Urothelium cell line (cell line): Measurements from ENCODE around the gene SCNM1.

Experiments used
- DNase-seq: peaks from one replicate; pipeline ENCODE4 v3.0.0; 2011; ENCODE audit warnings: low spot score, mixed read lengths
- FAIRE-seq: peaks from 2 replicates; lab custom pipeline; 2011; peaks lifted over from hg19 to GRCh38; lab: Jason Lieb, UNC

SCNM1 gene, protein sequence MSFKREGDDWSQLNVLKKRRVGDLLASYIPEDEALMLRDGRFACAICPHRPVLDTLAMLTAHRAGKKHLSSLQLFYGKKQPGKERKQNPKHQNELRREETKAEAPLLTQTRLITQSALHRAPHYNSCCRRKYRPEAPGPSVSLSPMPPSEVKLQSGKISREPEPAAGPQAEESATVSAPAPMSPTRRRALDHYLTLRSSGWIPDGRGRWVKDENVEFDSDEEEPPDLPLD

DNA sequence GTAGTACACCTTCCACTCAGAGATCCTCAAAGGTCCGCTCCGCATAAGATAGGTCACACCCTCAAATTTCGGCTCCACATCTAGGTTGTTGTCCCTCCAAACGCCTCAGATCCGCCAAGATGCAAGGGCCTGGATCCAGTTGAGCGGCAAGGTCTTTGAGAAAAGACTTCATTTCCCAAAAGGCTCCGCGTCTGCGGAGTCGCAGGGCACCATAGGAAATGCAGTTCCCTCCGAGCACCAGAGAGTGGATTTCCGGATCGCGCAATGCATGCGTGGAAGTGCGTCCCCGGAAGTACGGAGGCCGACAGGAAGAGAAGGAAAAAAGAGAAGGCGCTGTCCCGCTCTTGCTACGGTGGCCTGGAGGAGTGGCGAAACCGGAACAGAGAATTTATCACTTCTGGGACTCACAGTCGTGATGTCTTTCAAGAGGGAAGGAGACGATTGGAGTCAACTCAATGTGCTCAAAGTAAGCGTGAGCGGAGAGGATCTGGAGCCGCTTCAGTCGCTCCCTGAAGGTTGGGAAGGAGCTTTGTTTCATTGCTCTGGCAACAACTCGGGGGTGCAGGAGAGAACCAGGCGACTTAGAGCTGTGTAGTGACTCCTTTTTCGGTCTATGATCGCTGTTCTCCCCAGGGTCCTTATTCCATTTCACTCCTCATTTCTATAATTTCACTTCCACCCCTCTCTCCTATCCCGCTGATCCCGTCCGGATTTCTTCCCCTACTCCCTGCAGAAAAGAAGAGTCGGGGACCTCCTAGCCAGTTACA lies at the start of gene SCNM1, which contains the start of gene LYSMD1:
TSS of gene SCNM1 (plus strand) at position 407 of the 767 bp plus-strand sequence. CDS start at position 416, 9 bp downstream.
TSS of gene LYSMD1 (minus strand) at position 165 of the 767 bp plus-strand sequence. CDS start 644 bp downstream, outside the sequence.
- no peak for FAIRE-seq

DNA sequence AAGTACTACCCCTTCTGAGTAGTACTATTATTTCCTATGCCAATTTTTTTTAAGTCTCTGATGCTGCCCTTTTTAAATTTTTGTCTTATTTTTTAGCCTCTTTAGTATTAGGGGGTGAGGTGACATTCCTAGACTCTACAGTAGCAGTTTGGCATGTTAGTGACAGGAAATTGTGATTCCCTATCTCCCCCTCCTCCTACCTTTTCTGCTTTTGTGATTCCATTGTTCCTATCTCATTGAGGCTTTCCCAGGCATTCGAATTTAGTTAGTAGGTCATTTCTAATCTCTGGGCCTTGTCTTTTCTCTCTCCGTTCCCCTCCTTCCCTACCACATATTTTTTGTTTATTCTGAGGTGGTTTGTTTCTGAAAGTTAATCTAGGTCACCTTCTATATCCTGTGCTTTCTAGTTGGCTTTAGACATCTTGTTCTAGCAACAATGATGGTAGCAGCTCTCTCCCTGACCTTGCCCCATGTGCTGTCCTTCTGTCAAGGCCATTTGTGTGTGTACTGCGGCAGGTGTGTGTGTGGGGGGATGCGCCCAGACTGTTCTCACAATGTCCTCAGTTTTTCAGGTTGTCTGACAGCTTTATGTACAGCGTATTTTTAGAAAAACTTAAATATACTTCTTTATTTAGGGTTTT lies 41.1 kb upstream of the SCNM1 start:
- no peak for FAIRE-seq
- DNase-seq: no peak

More for the DNA sequence above, at the start of gene SCNM1, which contains the start of gene LYSMD1:
- DNase-seq: peak; percentile 95

DNA sequence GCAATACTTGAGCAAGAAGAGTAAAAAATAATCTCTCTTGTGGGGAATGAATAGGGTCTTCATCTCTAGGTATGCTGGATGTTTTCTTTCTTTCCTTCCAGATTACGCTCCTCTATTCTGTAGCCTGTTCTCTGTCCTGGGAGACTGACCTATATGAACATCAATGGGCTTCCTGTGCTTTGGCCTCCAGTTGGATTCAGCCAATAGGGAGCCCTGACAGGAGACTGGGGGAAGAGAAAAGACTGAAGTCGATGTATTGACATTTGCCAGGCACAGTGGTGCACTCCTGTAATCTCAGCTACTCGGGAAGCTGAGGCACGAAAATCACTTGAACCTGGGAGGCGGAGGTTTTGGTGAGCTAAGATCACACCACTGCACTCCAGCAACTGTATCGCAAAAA lies 37.1 kb upstream of the SCNM1 start:
- DNase-seq: no peak
- FAIRE-seq: no peak

DNA sequence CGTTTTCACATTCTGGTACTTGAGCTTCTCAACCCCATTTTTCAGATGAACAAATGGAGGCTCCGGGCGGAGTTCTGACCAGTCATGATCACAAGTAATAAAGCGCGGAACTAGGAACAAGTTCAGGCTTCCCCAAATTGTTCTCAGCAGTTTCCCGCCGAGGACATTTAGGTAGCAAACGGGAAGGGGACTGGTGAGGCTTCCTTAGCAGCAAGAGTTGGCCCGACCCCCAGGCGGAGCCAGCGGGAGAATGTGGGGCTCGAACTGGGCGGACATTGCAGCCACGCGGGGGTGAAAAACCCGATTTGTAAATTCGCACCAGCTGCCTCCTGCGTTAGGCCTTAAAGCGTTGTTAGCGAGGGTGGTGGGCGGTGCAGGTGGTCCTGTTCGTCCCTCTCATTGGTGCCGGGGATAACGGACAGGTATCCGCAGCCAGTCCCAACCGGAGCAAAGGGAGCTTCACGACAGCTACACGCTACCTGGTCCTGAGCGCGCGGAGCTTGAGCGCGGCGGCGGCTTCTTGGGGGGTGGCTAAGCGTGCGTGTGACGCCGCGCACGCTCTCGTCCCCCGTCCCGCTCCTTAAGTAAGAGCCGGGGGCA lies 34.9 kb upstream of the SCNM1 start:
- DNase-seq (no peak), FAIRE-seq (no peak)

DNA sequence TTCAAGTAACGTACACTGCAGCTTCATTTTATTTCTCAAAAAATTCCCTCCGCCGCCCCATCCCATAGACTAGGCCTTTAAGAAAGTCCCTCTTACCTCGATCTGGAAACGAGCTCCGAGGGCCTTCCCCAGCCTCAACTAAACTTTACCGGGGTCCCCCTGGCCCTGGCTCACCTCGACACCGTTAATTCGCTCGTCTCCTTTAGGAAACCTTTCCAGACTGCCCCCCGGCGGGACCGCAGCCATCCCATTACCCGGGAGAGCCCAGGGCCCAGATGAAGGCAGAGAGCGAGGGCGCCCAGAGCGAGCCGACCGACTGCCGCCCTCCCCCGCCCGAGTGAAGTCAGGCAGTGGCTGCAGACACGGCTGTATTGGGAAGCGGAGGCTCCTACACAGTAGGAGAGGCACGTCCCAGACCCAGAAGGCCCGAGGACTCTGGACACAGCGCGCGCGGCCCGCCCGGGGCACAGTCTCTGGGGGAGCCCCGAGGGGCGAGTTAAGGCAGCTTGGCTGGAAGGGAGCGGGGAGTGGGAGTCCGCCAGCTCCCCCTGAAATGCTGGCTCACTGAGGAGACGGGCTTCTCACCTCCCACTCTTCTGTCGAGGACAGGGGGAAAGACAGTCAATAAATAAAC lies 34.1 kb upstream of the SCNM1 start:
- DNase-seq: no peak
- no peak for FAIRE-seq

DNA sequence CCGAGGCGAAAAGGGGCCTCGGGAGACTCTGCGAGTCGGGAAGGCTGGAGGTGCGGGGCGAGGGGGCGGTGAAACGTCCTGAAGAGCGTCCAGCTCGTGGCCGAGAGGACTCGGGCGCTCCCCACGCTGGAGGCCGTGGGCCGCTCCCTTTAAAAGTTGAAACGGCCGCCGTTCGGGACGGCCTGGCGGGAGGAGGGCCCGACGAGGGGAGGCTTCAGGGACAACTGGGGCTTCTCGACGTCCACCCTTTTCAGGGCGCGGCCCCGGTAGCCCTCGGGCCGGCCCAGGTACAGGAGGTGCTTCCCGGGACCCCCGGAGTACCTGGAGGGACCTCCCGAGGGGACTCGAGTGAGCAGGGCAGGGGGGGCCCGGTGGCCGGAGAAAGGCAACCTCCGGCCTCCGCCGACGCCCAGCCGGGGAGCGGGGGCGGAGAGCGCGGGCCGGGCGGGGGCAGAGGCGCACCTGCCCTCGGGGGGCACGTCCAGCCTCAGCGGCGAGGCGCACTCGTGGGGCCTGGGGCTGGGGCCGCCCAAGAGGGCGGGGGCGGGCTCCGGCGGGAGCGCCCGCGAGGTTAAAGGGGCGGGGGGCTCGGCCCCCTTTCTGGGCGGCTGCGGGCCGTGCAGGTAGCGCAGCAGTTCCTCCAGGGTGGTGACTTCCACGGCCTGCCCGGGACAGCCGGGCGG lies 33.5 kb upstream of the SCNM1 start:
- FAIRE-seq: no peak
- no peak for DNase-seq

DNA sequence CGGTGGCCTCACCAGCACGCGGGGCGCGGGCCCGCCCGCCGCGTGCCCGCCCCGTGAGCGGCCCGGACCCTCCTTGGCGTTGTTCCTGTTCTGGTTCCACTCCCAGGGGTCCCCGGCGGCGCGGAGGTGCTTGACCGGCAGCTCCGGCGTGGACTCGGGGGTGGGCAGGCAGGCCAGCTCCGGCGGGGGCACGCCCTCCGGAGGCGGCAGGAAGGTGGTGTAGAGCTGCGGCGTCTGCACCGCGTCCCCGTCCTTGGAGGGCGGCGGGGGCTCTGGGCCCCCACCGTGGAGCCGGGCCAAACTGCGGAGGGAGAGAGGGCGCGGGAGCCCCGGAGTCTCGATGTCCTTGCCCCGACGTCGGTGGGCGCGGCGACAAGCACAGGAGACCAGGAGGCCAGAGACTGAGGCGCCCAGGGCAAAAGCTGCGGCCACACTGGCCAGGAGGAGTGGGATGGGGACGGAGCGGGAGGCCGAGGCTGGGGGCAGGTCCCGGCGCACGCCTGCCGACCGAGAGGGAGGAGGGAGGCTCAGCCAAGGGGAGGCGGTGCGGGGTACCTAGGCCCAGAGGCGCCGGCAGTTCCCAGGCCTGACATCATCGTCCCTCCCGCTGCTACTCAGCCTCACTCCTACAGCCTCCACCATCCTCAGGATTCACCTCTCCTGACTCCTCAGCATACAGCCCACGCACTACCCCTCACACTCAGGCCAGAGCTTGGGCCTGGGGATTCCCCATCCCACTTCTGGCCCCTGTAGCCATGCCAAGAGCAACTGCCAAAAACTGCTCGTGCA lies 32.7 kb upstream of the SCNM1 start:
- FAIRE-seq (no peak), DNase-seq (no peak)

DNA sequence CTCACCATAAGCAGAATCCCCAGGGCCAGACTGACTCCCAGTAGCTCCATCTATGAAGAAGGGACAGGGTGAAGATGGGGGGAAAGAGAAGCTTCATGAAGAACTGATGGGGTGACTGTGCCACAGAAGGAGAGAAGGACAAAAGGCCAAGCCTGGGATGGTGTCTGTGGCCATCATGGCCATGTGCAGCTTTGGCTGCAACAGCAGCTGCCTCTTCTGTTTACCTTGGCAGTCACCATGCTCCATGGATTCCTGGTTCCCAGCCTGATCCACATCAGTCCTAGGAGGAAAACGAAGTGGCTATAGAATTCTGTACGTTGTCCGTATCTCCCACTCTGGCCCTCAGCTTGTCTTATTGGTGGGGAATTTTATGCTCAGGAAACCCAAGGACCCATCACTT lies 31.5 kb upstream of the SCNM1 start:
- DNase-seq (no peak), FAIRE-seq (no peak)

DNA sequence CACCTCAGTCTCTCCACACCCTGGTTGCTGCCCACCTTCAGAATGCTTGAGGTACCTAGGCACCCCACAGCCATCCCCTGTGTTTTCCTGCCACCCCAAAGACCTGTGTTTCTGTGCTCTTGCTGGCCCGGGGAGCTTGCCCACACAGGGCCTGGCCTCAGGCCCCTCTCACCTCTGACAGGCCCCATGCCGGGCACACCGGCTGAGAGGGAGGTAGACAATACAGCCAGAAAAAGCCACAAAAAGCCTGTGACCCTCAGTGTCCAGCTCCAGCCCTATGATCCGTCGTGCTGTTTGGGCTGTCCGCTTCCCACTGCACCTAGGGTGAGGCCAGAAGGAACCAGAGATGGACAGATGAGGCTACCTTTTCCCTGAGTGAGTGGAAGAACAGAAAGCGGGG lies 31.0 kb upstream of the SCNM1 start:
- no peak for FAIRE-seq
- DNase-seq: no peak

DNA sequence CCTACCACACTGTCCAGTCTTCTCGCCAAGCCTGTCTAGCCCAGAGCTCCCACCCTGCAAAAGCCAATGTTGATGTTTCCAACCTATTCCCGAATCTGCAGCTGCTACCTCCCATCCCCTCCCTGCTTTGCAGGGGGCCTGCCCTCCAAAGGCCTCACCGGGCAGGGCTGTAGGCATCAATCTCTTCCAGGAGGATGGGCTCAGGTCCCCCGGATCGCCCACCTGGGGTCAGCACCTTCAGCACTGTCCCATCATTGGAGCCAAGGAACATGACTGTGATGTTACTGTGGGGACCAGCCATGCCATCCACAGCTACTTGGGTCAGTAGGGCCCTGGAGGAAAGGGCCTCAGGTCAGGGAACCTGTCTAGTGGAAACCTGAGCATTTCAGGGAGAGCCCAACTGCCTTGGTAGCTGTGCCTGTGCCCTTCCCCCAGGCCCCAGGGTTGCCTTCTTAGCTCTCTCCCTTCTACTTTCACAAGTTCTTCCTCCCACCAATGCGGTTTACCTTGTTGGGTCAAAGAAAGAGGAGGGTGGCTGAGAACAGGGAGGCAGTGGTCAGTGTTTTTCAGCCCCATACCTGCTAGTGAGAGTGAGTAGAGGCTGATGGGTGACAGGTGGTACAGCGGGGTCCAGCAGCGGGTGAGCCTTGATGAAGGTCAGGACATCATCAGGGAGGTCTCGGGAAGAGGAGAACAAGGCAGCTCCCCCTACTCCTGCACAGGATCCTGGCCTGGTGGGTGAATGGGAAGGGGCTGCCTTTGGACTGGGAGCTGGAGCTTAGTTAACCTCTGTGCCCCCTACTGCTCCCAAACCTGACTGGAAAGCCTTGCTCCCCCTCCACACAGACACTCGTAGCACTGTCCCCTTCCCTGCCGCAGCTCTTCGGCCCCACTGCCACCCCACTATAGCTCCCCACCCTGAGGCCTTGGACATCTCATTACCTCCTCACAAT lies 30.2 kb upstream of the SCNM1 start:
- FAIRE-seq (no peak), DNase-seq (no peak)

DNA sequence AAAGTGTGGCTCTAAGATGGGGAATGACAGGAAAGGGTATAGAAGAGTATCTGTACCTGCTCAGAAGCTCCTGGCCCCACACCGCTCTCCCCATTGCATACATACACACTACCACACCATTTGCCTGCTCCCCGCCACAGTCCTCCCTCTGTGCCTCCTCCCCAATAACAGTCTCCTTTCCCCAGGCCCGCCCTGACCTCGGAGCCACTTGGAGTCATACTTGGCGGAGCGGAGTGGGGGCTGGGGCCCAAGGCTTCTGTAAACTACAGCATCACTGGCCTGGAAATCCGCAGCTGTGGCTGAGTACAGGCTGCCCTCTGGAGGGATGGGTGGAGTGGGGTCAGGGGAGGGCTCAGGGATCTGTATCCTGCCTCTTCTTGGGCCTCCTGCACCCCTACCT lies 28.2 kb upstream of the SCNM1 start:
- no peak for DNase-seq
- FAIRE-seq: no peak

DNA sequence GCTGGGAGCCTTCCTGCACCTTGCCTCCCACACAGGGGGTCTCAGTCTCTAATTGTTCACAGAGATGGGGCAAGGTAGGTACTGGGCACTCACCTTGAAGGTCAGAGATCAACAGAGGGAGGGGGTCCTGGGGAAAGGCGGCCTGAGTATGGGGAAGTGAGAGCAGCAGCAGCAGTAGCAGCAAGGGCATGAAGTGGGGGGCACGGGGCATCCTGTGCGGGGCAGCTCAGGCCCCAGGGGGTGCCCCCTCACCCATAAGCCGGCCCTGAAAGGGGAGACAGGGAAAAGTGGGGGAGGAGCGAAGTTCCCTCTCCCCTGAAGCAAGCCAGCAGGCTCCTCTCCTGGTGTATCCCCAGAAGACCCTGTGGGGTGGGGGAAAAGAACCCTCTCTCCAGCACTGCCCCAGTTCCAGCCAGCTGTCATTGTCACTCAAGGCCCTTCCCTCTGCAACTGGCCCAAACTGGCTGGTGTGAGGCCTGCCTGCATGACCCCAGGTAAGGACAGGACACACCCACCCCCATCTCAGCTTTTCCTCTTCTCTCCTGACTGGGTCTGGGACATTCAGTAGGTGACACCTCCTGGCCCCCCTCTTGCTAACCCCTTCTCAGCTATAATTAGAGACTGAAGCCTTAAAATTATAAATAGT lies 23.4 kb upstream of the SCNM1 start:
- FAIRE-seq: no peak

DNA sequence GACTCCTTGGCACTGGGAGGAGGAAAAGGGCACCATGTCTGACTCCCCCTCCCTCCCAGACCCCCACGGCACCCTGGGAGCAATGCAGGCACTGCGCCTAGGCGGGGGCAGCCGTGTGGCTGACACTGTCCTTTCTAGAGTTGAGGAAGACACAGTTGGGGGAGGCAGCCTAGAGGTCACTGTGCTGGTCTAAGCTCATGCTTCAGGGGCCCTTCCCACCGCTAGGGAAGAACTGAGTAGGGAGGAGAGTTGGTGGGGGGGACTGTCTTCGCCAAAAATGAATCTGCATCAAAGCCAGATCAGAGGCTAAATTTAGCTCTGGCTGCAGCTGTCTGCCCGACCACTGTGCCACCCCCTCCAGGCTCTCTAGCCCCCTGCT lies 22.9 kb upstream of the SCNM1 start:
- no peak for FAIRE-seq
- DNase-seq: no peak

More for the DNA sequence above, 23.4 kb upstream of the SCNM1 start:
- no peak for DNase-seq

DNA sequence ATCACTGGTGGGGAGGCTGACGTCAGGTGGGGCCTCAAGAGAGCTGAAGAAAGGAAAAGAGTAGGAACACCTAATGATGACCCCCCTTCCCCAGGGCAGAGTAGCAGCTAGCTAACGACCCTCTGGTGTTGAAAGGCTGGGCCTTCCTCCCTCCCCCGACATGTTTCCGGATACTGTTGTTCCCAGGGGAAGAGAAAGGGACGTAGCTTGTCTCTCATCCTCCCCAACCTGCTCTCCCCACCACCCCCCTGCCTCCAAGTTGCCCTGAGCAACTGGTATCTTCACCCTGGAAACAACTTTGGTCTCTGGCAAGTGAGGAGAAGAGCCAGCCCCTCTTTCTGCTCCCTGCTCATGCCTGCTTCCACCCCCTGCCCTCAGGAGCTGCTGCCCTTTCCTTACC lies 22.0 kb upstream of the SCNM1 start:
- DNase-seq: no peak
- no peak for FAIRE-seq

DNA sequence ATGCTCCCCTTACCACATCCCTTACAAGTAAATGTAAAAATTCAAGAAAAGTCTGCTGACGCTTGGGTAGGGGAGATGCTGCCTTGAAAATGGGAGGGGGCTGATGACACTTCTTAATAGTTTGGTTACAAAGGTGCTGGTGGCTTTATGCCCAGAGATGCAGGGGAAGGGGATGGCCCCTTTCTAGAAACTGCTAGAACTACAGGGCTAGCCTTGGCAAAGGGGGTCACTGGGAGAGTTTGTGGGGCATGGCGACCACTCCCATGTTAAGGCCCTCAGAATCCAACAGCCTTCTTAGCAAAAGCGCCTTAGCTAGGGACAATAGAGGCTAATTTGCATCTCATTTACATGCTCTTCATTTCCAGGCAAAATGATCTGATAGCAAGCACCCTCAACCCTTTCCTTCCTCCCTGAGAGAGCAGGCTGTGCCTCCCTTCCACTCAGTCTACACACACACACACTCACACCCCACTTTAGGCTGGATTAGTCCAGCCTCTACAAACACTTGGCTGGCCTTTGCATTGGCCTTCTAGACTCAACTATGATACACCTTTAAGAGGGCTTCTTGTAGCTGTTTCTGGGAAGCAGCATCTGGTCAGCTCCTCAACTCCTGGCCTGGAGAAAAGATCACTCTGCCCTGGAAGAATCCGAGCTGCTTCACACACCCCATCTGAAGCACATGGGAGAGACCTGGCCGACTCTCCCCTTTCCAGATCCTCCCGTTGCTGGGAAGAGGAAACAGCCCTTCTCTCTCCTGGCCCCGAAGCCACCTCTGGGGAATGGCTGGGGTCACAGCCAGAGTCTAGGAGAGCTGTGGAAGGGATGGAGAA lies 21.3 kb upstream of the SCNM1 start:
- DNase-seq: no peak
- no peak for FAIRE-seq

DNA sequence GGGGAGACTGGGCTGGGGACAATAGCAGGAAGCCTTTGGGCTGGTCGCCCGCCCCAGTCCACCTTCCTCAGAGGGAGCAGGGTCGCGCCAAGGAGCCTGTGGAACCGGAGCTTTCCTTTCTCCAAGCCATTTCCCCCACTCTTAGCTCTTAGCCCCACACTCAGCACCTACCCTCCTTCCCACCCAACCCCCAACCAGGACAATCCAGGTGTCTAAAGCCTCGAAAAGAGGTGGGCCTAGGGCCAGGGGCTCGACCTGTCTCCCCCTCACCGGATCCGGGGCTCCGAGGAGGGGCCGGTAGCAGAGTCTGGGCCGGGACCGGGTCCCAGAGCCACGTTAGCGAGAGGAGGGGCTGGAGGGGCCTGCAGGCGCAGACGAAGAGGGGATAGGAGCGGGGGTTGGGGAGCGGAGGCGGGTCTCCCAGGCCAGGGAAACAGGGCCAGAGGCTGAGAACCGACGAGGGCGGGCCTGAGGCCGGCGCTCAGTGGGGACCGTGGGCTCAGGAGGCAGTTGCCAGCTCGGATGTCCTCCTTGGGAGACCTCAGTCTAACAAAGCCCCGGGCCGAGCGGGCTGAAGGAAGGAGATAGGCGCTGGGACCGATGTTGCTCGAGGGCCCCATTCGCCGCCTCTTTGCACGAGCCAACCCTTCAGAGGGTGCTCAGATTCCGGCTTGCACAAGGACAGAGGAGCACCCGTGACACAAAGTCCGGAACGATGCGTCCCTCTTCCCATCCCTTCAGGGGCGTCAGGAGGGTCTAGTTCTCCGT lies 20.5 kb upstream of the SCNM1 start:
- FAIRE-seq (no peak), DNase-seq (no peak)

DNA sequence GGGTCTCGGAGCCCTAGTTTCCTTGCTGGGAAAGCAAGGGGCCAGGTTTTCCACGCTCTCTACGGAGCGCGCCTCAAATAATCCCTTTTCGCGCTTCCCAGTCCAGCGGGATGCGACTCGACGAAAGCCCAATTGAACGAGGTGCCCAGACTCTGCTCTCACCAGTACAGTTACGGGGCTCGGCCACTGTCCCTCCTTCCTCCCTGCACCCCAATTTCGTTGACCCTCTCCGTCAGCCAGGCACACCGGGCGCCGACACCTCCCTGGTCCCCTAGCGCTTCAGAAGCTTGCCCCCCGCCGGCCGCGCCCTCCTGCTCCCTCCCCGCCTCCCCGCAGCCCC lies 19.9 kb upstream of the SCNM1 start:
- FAIRE-seq (no peak), DNase-seq (no peak)
